Sigmoid colon (tissue), 3 donors: ENCODE results near the gene HIGD1B.

ENCODE experiments used
- CTCF ChIP-seq, 4 experiments: fragments of 450-650 bp in 3 of 4; fragments of 200-600 bp in 1 of 4; IDR thresholded peaks; one replicate each; pipeline ENCODE4 v1.5.1; 2016 to 2019; ENCODE audit warnings: antibody characterized with exemption in 4 of 4, mild to moderate bottlenecking in 3 of 4, moderate library complexity in 2 of 4
- POLR2A ChIP-seq, 2 donors: fragments of 450-650 bp; IDR thresholded peaks; one replicate each; pipeline ENCODE4 v1.6.1; 2016; ENCODE audit warnings: antibody characterized with exemption in 2 of 2, mild to moderate bottlenecking in 2 of 2, moderate library complexity in 2 of 2

GRCh38 chr17:44859701-44860100, 12.0 kb downstream of the HIGD1B start:
- no peak for TF ChIP-seq CTCF (IDR thresholded peaks at IDR 0.05)
- no peak for TF ChIP-seq POLR2A (IDR thresholded peaks at IDR 0.05)
